GM12874 (cell line): ENCODE measurements around the gene TEKT3.

ENCODE experiments used
- TF ChIP-seq, protein P1 (sequence below): IDR thresholded peaks from 2 replicates; pipeline ENCODE4 v1.5.1; 2011; ENCODE audit warnings: low read depth, mild to moderate bottlenecking, control low read depth, low read length, moderate library complexity; ENCODE audit not compliant: insufficient read depth

The TEKT3 gene

DNA sequence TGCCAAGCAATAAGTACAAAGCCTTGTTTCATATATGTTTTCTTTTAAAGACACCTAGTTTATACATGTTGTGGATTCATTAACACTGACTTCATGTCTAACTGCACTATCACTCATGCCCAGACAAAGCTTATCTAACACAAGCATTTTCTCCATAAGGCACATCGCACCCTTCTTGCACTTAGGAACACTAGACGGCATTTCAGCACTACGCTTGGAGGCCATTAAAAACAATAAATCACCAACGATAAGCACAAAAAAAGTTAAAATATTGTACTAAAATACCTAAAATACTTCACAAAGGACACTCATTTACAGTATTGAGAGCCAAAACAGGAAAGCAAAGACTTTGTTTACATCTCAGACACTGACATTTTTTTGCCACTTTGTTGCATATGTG lies 39.0 kb upstream of the TEKT3 start:
- TF ChIP-seq, protein P1, sequence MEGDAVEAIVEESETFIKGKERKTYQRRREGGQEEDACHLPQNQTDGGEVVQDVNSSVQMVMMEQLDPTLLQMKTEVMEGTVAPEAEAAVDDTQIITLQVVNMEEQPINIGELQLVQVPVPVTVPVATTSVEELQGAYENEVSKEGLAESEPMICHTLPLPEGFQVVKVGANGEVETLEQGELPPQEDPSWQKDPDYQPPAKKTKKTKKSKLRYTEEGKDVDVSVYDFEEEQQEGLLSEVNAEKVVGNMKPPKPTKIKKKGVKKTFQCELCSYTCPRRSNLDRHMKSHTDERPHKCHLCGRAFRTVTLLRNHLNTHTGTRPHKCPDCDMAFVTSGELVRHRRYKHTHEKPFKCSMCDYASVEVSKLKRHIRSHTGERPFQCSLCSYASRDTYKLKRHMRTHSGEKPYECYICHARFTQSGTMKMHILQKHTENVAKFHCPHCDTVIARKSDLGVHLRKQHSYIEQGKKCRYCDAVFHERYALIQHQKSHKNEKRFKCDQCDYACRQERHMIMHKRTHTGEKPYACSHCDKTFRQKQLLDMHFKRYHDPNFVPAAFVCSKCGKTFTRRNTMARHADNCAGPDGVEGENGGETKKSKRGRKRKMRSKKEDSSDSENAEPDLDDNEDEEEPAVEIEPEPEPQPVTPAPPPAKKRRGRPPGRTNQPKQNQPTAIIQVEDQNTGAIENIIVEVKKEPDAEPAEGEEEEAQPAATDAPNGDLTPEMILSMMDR: no peak

DNA sequence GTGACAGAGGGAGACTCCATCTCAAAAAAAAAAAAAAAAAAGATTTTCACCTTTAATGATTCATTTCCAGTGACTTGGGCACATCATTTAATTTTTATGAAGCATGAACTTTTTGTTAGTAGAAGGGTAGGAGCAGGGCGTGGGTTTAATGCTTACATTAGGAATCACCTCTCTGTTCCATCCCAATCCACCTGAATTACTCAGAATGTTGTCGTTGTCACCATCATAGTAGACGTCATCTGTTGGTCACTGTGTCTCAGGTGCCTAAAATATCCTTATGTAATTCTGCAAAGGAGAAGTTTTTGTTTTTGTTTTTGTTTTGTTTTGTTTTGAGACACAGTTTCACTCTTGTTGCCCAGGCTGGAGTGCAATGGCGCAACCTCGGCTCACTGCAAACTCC lies 38.3 kb upstream of the TEKT3 start:
- TF ChIP-seq, protein P1: no peak

DNA sequence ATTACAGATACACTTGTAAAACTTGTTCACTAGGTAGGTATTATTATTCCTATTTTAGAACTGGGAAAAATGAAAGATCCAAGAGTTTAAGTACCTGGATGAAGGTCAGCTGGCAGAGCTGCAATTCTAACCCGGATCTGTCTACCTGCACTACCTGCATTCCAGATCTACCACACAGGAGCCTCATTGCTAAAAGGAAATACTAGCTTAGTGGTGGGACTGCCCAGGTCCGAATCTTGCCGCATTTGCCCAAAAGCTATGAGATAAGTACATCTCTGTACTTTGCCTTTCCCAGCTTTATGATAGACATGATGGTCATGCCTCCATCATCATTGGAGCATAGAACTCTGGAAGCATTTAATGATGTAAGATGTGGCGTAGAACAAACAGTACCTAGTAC lies 36.8 kb upstream of the TEKT3 start:
- TF ChIP-seq, protein P1: no peak

DNA sequence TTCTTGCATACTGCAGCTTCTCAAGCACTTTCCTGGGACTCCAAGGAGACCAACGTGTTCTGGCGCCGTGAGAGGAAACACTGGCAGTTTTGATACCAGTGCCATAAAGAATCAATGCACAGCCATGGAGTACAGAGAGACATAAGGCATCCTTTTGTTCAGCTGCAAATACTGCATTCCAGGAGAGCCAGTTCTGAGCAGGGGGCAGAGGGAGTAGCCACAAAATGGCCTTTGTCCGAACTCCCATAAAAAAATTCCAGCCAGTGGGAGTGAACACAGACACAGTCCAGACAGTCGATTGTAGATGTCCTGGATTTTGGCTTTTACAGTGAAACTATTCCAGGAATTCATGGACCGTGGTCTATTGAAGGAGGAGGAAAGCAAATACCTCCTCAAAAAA lies 36.2 kb upstream of the TEKT3 start:
- TF ChIP-seq, protein P1: no peak

DNA sequence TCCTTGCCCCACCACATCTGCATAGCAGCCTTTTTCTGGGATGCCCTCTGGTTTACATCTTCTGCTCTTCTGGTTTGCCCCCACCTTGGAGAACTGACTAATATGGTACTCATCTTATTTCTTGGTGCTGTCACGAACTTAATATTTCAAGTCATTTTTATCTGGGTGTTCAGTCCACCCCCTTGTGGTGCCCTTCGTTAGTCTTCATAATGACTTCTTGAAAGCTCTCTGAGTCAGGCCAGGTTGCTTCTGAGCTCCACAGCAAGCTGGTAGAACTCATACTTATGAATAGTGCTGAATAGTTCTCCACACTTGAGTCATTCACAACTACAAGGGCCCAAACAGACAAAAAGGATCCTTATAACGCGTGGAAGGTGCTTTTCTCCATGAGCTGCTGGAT lies 35.8 kb upstream of the TEKT3 start:
- TF ChIP-seq, protein P1: no peak

DNA sequence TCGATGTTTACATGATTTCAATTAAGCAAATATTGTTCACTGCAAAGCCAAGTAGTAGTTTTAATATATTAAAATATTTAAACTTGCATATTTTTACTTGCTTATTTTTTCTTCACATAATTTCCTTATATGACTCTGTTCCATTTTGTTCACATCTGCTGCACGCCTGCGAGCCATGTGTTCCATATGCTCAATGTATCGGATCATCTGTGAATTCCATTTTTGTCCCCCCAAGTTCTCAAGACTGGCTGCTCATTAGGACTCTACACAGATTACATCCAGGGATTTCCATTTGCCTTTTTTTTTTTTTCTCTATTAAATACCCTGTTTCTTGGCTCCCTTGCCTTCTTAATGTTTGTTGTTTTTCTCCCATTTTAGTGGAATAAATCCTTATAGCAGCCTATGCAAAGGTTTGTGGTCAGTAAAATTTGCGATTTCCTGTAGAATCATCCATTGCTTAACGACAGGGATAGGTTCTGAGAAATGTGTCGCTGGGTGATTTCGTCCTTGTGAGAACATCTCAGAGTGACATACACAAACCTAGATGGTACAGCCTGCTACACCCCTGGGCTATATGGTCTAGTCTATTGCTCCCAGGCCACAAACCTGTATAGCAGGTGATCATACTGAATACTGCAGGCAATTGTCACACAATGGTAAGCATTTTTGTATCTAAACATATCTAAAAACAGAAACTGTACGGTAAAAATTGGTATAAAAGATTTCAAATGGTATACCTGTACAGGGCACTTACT lies 30.2 kb upstream of the TEKT3 start:
- TF ChIP-seq, protein P1: no peak

DNA sequence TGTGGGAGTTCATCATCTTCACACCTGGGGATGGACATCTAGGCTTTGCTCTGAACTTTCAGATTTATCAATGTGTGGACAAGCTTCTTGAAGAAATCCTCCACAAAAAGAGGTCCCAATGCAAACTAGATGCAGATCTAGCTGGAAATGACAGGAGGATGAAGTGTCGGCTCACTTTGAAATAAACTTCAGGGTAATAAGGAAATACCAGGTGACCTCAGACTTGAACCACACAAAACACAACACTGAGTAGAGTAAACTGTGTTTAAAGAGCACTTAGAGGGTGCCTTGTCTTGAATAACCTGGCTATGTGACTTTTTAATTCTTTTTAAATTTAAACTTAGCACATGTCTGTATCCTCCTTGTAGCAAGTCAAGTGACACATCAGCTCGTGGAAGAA lies 27.2 kb upstream of the TEKT3 start:
- TF ChIP-seq, protein P1: no peak
